ENCODE data around the gene TTC34.

GRCh38 chr1:2831596-2832212, 30.2 kb upstream of the TTC34 start:
- TF ChIP-seq, protein P1, sequence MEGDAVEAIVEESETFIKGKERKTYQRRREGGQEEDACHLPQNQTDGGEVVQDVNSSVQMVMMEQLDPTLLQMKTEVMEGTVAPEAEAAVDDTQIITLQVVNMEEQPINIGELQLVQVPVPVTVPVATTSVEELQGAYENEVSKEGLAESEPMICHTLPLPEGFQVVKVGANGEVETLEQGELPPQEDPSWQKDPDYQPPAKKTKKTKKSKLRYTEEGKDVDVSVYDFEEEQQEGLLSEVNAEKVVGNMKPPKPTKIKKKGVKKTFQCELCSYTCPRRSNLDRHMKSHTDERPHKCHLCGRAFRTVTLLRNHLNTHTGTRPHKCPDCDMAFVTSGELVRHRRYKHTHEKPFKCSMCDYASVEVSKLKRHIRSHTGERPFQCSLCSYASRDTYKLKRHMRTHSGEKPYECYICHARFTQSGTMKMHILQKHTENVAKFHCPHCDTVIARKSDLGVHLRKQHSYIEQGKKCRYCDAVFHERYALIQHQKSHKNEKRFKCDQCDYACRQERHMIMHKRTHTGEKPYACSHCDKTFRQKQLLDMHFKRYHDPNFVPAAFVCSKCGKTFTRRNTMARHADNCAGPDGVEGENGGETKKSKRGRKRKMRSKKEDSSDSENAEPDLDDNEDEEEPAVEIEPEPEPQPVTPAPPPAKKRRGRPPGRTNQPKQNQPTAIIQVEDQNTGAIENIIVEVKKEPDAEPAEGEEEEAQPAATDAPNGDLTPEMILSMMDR (IDR thresholded peaks at IDR 0.05) = no peak
- TF ChIP-seq POLR2A (IDR thresholded peaks at IDR 0.05) = no peak
